Measurements from ENCODE around the gene FYCO1.

Gene FYCO1

DNA sequence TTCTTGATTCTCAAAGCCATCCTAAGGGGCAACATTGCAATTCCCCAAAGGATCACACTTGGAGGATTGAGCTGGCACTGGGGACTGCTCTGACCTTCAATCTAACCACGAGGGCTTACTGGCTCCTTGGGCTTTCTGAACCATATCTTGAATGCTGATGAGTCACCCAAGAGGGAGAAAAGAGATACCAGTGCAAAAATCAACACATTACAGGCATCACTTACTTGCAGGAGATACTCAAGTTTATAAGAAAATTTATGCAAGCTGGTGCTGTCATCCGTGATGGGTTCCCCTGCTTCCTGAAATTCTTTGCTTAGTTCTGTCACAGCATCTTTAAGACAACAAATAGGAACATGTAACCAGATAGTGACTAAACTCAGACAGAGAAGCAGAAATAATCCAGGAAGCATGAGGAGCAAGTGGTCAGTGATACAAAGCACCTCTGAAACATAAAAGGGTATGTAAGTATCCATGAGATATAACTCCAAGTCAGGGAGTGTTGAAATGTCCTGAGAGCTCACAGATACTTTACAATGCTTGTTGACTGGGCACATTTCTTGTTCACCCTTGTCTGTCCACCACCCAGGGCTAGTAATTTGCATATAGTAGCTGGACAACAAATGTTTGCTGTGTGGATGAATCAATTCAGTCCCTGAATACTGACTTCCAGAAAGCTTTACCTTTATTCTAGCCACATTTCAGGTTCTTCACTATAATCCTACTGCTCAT, 14.1 kb downstream of the FYCO1 start:
- DNase-seq = no peak

DNA sequence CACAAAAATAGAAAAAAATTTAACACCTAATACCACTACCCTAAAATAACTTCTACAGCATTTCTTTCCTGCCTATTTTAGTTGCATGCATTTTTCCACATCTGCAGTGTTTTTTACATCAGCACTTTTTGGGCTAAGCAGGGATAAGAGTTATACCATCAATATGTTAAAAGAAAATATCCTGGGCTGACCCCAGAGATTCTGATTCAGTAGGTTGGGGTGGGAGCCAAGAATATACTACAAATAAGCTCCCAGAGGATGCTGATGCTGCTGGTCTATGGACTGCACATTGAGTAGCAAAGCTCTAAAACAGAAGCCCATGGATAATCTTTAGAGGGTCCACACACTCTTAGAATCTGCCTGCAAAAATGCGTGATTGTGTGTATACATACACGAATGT, 14.8 kb downstream of the FYCO1 start:
- no peak for DNase-seq

DNA sequence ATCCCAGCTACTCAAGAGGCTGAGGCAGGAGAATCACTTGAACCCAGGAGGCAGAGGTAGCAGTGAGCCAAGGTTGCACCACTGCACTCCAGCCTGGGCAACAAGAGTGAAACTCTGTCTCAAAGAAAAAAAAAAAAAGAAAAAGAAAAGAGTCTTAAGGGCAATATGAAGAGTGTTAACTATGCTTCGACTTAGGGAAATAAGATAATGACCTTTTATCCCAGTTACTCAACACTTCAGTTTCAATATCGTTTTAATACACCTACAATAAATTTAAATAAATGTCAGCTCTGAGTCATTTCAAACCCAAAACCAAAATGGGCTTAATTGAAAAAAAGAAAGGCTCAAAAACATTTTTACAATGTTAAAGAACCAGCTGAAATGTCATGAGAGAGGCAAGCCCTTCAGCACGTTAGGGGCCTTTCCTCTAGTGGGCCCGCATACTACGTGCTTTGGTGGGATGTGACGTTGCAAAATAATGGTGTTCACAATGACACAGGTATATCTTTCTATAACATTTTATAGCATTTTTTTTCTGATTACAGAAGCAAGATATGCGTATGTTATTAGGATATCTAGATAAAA, 15.3 kb downstream of the FYCO1 start:
- no peak for DNase-seq

DNA sequence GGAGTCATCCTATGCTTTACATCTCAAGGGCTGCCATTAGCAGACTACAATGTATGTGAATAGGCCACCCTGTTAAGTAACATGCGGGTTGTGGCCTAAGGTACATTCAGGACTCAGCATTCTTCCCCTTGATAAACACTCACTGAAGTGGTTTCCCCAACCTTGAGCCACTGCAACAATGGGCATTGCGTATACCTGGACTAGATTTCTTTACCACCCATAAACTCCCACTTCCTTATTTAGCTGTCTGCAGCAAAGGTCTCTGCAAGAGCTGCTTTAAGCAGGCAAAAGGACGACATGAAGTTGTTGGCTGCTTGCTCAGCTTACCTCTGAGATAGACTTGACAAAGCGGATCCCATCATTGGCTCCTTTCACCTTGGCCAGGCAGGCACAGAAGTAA, 16.2 kb downstream of the FYCO1 start:
- DNase-seq = no peak

DNA sequence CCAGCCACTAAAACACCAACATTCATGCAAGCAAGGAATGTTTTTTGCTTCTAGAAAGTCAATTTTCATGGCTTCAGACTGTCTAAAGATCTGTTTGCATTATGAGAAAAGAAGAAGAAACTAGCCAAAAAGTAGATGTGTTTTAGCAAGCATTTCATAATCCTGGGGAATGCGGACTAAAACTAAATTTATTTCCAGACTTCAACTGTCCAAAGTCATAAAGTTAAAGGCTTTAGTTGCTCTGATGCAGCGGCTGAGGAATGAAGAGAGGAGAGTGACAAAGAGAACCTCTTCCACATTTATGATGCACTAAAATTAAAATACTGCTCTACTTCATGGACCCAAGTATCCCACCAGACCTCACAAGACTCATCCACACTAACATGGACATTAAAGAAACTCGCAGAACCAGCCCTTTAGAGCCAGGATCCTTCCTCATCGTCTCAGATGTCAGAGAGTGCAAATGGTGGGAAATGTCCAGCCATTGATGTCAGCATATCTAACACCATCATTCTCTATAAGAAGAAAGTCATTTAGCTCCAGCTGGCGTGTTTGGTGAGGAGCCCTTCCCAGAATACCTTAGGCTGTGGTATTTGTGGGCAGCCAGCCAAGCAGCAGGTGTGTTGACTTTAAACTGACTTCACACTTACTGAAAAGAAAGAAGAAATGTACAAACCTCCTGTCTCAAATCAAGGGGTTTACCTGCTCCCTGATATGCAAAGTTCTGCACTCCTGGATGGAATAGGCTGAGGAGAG, 17.4 kb downstream of the FYCO1 start:
- no peak for DNase-seq

DNA sequence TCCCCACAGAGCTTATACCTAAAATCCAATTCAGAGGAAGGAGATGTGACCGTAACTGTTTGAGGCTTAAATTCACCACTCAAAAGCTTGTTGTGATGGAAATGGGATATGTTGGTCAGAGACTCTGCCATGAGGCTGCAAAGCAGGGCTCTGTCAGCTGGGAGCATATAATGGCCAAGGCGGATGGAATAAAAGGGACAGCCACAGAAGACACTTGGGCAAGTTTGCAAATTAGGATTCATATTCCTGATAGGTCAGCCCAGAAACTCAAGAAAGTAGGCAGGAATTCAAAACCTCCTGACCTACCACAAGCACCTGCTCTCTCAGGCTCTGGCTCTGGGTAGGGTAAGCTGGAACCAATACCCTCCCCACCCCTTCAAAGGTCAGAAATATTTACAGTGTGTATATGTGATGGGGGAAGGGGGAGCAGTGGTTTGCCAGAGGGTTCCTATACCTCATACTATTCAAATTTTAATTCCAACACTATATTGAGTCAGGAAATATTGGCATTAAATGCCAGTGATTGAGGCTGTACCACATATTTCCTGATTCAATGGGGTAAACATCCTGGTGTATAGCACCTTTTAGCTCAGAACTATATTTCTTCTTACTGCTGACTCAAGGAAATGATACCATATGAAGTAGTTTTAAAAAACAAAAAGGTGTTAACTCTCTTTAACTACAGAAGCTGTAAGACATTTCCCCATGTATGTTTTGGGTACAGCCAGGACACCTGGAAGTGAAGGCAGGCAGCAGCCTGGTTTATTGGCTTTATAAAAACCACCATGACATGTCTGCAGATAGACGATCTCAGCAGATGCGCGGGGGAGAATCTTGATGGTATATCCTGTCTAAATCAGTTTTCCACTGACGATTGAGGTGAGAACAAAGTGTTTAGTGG, 19.2 kb downstream of the FYCO1 start:
- DNase-seq = no peak

DNA sequence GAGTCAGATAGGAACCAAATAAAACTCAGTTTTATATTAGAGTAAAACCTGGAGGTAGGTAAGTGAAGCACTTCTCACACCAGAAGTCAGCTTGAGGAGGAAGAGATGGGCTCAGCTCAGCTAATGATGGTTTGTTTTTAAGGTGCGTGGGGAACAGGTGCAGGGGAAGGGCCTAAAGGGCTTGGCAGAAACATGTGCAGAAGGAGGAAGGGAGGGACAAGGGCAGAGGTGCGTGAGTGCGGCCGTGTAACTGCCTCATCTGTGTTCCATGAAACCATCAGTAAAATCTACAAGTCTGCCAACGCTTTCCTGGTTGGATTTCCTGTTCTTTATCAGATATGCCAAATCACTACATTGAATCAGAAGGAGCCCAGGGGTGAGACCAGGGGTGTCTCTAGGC, 19.9 kb downstream of the FYCO1 start:
- DNase-seq = no peak

DNA sequence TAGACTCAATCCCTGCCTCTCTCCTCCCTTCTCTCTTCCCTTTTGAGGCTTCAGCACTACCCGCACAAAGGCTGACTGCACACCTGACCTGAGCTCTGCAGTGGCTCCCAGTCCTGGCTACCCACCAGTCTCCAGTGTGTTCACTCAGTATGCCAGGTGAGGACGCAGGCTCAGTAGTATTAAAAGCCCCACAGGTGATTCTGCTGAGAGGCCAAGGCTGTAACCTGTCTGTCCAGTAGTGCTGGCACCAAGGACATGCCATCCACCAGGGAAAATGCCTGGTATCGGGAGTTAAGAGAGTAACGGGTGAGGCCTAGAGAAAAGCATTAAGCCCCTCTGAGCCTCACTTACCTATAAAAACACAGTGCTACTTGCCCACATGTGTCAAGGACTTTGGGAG, 20.9 kb downstream of the FYCO1 start:
- DNase-seq = no peak

DNA sequence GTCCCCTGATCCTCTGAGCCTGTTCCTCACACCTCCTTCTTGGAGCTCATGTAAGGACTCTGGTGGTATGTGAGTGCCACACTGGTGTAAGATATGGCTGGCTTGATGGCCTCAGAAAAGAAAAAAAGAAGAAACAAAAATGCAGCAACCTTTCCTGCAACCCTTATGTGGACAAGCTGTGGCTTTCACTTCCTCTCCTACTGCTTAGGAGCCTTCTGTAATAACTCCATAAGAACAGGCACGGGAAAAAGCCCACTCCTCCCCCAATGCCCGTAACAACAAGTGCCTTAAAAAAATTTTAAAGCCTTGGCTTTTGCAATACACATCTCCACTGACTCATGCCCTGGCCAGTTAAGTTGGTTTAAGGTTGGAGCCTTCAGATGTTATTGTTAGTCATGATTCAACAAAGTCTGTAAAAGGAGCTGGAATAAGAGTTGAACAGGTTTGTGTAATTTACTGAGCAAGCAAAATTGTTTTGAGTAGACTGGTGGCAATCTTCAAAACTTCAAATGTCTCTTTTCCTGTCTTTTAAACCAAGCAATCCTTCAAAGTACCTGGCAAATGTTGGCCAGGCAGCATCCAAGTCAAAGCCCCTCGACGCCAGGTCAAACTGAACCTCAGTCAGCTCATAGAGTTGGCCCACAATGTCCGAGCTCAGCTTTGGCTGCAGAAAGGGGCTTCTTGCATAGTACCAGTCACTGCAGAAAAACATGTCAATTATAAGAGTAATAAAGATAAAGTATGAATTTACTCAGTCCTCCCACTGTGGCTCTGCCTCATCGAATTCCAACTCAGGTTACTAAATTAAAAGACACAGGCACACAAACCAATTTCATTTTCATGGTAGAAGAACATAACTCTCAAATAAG, 22.9 kb downstream of the FYCO1 start:
- no peak for DNase-seq

DNA sequence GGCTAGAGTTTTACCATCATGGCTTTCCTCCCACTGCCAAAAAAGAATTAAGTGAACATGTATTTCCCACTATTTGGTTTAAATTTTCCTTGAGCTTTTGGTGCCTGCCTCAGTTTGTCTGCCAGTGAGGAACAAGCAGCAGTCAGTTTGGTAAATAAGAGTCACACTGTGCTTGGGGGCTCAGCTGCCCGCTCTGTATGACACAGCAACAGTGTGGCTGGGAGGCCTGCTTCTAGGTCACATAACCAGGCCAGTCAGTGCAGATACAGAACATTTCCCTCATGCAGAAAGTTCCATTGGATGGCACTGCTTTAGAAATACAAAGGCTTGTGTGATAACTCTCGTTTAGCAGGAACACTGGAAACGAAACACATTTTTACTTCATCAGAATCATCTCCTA, 25.7 kb downstream of the FYCO1 start:
- no peak for DNase-seq

DNA sequence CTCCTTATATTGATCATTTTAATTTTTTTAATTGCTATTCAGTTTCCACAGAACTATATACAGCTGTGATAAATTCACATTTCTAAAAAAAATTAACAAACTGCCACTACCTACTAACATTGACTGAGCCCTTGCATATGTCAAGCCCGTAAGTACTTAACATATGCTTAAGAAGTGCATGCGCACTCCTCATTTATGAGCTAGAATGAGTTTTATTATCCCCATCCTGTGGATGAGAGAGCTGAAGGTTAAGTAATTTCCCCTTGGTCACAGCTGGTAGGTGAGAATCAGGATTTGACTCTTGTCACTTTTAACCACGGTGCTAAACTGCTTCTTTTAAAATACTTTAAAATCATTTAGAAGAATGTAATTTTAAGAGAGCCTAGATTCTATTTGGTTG, 26.5 kb downstream of the FYCO1 start:
- DNase-seq = no peak

DNA sequence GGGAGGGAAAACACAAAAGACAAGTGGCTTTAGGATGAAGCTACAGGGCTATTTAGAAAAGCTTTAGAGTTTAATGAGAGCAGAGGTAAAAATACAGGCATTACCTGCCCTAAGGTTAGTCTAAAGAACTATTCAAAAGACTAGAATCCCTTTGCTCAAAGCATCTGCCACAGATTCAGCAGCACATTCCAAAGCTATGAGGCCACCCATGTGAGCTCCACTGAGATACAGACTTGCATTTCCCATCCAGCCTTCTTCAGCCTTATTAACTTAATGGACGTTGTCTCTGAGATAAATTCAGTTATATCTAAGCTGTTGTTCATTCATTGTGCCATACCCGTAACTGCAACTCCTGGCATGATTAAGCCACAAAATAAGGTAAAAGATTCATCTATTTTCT, 26.9 kb downstream of the FYCO1 start:
- no peak for DNase-seq

DNA sequence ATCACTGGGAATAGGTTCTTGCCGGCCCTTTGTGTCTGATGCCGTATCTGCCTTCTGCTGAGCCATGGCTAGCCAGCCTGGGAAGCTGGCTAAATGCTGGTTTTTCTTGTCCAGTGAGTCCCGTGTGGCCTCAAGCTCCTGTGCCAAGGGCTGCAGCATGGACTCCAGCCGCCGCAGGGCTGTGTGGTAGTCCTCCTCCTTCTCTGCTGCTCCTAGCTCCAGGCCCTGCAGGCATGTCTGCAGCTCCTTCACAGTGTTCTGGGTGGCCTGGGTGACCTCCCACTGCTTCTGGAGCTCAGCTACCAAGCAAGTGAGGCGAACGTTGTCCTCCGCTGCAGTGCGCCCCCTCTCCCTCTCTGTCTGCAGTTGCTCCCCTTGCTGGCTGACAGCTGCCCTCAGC, 27.5 kb downstream of the FYCO1 start:
- DNase-seq = no peak

DNA sequence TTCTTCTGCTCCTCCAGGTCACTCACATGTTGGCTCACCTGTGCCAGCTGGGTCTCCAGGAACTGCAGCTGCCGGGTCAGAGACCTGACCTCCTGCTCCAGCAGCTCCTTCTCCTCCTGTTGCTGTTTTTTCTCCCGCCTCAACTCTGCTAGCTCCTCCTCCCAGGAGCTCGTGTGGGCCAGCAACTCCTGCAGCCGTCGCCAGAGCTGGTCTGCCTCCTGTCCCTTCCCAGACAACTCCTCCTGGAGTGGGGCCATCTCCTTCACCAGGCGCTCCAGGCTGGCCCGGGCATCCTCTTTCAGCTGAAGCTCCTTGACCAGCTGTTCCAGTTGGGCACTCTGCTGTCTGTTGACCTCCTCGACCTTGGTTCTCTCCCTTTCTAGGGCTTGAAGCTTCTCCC, 27.9 kb downstream of the FYCO1 start:
- no peak for DNase-seq

DNA sequence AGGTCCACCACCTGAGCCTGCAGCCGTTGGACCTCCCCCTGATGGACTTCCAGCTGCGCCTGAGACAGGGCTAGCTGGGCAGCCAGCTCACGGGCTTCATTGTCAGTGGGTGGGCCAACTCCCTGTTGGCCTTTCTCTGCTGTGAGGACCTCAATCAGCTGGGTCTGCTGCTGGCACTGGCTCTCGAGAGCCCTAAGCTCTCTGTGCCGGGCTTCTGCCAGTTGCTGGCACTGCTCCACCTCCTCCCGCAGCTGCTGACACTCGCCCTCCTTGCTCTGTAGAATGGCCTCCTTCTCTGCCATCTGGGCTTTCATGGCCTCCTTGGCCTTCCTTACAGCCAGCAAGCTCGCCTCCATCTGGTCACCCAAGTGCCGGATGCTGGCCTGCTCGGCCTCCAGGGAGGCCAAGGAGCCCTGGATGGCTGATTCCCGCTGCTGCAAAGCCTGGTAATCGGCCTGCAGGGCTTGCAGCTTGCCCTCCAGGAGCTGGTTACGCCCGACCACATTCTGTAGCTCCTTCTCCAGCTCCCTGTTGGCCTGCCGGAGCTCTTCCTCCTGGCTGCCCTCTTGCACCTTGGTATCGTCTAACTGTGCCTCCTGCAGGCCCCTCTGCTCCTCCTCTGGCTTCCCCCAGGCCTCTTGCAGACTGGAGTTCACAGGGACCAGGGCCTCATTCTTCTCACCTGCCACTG, 28.5 kb downstream of the FYCO1 start:
- DNase-seq = no peak

DNA sequence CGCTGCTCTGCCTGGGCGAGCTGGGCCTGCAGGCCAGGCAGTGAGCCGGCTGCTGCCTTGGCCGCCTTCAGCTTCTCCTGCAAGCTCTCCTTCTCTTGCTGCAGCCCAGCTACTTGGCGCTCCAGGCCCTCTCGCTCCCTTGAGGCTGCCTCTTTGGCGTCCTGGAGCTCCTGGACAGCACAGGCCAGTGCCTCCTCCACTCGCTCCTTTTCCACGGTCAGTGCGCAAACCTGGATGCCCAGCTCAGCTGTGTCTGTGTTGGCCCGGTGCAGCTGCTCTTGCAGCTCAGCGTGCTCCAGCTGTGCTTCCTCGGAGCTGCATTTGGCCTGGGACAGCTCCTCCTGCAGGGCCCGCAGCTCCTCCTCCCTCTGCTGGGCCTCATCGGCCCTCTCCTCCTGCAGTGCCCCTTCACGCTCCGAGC, 29.2 kb downstream of the FYCO1 start:
- DNase-seq = no peak

DNA sequence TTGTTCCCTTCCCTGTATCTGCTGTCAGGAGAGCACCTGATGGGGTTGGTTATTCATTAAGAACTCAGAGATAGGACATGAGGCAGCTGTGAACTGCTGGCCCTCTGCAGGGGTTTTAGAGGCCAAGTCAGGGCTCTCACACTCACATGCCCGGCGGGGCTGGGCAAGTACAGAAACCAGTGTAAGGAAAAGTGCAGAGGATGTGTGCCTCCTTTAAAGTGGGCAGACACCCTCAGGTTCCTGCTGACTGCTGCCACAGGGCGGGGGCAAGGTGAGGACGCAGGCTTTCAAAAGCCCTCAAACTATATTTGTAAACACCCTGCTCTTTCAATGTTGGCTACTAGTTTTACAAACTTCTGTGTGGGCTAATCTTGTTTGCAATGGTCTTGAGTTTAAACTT, 30.0 kb downstream of the FYCO1 start:
- no peak for DNase-seq

DNA sequence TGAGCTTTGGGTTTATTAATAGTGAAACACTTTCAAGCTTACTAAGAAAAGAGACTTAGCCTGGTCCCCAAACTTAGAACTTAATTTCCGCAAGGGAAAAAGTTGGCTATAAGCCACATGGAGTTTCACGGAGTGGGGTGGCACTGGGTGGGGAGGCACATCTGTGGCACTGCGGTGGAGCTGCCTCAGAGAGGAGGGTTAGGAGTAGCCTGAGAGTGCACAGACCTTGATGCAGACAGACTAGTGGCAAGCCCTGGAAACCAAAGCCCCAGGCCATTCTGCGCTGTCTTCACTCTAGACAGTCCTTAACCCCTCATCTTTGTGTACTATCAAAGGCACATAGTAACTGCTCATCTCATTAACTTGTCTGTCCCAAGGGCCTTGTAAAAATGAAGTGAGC, 30.4 kb downstream of the FYCO1 start:
- no peak for DNase-seq

DNA sequence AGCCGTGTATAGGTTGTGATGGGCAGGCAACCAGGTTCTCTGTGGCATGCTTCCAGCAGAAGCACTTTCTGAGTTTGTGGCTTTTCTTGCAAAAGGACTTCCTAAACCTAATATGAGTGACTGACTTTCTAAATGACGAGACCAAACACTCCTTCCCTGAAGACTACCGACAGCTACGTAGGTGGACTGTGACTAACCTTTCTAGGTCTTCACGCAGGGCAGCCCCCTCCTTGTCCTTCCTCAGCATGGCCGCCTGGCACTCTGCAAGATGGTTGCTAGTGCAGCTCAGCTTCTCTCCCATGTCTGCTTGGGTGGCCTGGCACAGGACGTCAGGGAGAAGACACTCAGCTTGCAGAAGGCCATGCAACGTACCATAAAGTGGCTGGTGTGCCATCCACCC, 31.5 kb downstream of the FYCO1 start:
- DNase-seq = no peak

DNA sequence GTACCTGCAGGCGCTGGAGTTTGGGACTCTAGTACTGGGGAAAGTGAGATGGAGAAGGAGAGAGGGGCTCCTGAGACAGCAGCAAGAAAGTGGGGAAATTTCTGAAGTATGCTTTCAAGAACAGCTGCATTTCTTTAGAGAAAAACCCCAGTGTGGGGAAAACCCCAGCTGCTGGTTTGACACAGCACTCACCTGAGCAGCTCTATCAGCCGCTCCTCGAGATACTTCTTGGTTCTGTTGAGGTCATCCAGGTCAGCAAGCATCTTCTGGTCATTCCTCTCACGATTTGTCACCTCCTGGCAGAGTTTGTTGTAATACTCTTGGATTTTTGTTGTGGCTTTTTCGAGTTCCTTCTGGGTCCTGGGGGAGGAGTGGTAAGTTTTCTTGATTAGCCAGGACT, 33.6 kb downstream of the FYCO1 start:
- DNase-seq = no peak

DNA sequence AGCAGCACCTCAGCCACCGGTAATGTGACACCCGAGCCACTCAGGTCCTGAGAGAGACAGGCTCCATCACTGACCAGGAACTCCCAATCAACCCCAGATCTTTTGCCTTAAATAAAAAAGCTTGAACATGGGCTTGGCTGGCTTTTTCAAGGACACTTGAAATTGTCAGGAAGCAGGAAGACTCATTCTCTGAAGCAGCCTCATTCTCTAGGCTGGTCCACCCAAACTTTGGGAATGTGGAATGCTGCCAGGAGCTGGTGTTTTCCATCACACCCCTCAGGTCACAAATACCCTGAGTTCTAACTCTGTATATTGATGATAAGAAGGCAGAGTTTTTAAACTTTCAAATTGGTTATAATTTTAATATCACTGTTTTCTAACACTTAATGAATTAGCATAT, 35.3 kb downstream of the FYCO1 start:
- DNase-seq = no peak

DNA sequence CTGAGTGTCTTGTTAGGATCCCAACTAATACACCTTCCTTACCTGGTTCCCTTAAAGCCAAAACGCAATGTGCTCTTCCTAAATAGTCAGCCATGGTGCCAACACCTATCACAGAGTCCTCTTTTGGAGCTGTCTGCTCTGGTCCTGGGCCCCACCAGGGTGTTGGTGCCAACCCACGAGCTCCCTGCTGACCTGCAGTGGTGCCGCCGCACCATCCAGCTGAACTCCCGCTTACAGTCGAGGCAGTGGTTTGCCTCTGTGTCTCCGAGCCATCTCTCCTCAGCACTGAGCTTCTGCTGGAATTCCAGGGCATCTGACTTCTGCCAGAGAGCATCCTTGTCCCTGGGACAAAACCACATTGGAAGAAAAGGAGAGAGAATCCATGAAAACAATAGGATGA, 36.4 kb downstream of the FYCO1 start:
- DNase-seq = no peak
